HCT116 (cell line): ENCODE results near the gene XYLT1.

ENCODE experiments used
- CBX3 ChIP-seq: IDR thresholded peaks from 2 replicates; pipeline ENCODE4 v1.6.1; 2012; ENCODE audit warnings: low read depth
- CTCF ChIP-seq, 3 experiments: fragments of 200-600 bp in 1 of 3; sonication (generic) in 1 of 3; IDR thresholded peaks in 2 of 3; conservative IDR thresholded peaks in 1 of 3; 2 replicates each; pipeline ENCODE4 v1.5.1; 2012 to 2017; ENCODE audit warnings: low read depth in 2 of 3, low read length in 2 of 3, antibody characterized with exemption in 1 of 3, borderline replicate concordance in 1 of 3, control low read depth in 1 of 3, mild to moderate bottlenecking in 1 of 3, mixed read lengths in 1 of 3, mixed run types in 1 of 3, moderate library complexity in 1 of 3; ENCODE audit not compliant: insufficient read depth in 1 of 3
- EZH2 ChIP-seq: fragments of 200-600 bp; sonication (generic); IDR thresholded peaks from 2 replicates; pipeline ENCODE4 v1.6.1; 2017; ENCODE audit warnings: antibody characterized with exemption, mixed run types
- EZH2phosphoT487 ChIP-seq: fragments of 200-600 bp; IDR thresholded peaks from 2 replicates; pipeline ENCODE4 v1.6.1; 2018; ENCODE audit warnings: antibody characterized with exemption, borderline replicate concordance
- JUND ChIP-seq: IDR thresholded peaks from 2 replicates; pipeline ENCODE4 v1.6.1; 2012
- POLR2A ChIP-seq: IDR thresholded peaks from 2 replicates; pipeline ENCODE4 v1.7.0; 2011; ENCODE audit warnings: borderline replicate concordance; ENCODE audit not compliant: insufficient read depth, insufficient read length; ENCODE audit errors: extremely low read depth
- RAD21 ChIP-seq: IDR thresholded peaks from 2 replicates; pipeline ENCODE4 v1.6.1; 2012; ENCODE audit warnings: low read depth, mild to moderate bottlenecking
- REST ChIP-seq: IDR thresholded peaks from 2 replicates; pipeline ENCODE4 v1.6.1; 2012; ENCODE audit warnings: low read depth
- ZFX ChIP-seq: fragments of 450-650 bp; IDR thresholded peaks from 2 replicates; pipeline ENCODE4 v1.6.1; 2017

GRCh38 chr16:17289050-17289449, 181.7 kb downstream of the XYLT1 start:
- TF ChIP-seq REST (no peak), JUND (no peak), EZH2 (no peak), CTCF (IDR thresholded peaks at IDR 0.05 in 2 of 3, conservative IDR thresholded peaks at IDR 0.05 in 1 of 3; ENCODE audit: borderline replicate concordance in 1 of 3, insufficient read depth in 1 of 3, low read depth in 2 of 3, low read length in 2 of 3) (no peak), CBX3 (no peak), RAD21 (no peak), EZH2phosphoT487 (no peak), POLR2A (no peak), ZFX (no peak)
